Liver (tissue), 3 donors: ENCODE measurements around the gene CHMP4A.

Experiments
- ATF3 ChIP-seq: IDR thresholded peaks from 2 replicates; pipeline ENCODE4 v1.6.1; 2016; ENCODE audit warnings: antibody characterized with exemption
- CTCF ChIP-seq: fragments of 150-350 bp; IDR thresholded peaks from 2 replicates; pipeline ENCODE4 v1.5.1; 2017; ENCODE audit warnings: improper control_type of control experiment, low read depth, low read length; ENCODE audit not compliant: missing input control
- GABPA ChIP-seq, 2 donors: IDR thresholded peaks in 1 of 2; conservative IDR thresholded peaks in 1 of 2; 2 replicates each; pipeline ENCODE4 v1.6.1; 2016; ENCODE audit warnings: antibody characterized with exemption in 2 of 2, mild to moderate bottlenecking in 1 of 2, moderate library complexity in 1 of 2
- MAX ChIP-seq: IDR thresholded peaks from 2 replicates; pipeline ENCODE4 v1.6.1; 2016; ENCODE audit warnings: antibody characterized with exemption
- NR2F2 ChIP-seq: IDR thresholded peaks from 2 replicates; pipeline ENCODE4 v1.6.1; 2016; ENCODE audit warnings: antibody characterized with exemption
- RAD21 ChIP-seq, 2 donors: IDR thresholded peaks; 2 replicates each; pipeline ENCODE4 v1.6.1; 2016; ENCODE audit warnings: antibody characterized with exemption in 2 of 2, mild to moderate bottlenecking in 2 of 2
- RXRA ChIP-seq, 2 donors: IDR thresholded peaks; 2 replicates each; pipeline ENCODE4 v1.6.1; 2017 to 2018; ENCODE audit warnings: antibody characterized with exemption in 2 of 2, mild to moderate bottlenecking in 1 of 2
- TAF1 ChIP-seq: conservative IDR thresholded peaks from 2 replicates; pipeline ENCODE4 v1.6.1; 2016; ENCODE audit warnings: antibody characterized with exemption, mild to moderate bottlenecking
- YY1 ChIP-seq: IDR thresholded peaks from 2 replicates; pipeline ENCODE4 v1.6.1; 2016; ENCODE audit warnings: antibody characterized with exemption, mild to moderate bottlenecking
- ZBTB33 ChIP-seq: IDR thresholded peaks from 2 replicates; pipeline ENCODE4 v1.6.1; 2016; ENCODE audit warnings: antibody characterized with exemption
- donor health status: healthy.
- donor health status: healthy.

GRCh38 chr14:24243336-24243836 lies 30.1 kb upstream of the CHMP4A start:
- TF ChIP-seq CTCF (no peak), NR2F2 (no peak), YY1 (no peak), RAD21 (IDR thresholded peaks at IDR 0.05) (no peak), GABPA (IDR thresholded peaks at IDR 0.05 in 1 of 2, conservative IDR thresholded peaks at IDR 0.05 in 1 of 2) (no peak), ATF3 (no peak), ZBTB33 (no peak), TAF1 (no peak), RXRA (IDR thresholded peaks at IDR 0.05) (no peak), MAX (no peak)
